ENCODE data around the gene VAMP2.

GRCh38 chr17:8148560-8148959 is 14.2 kb downstream of the VAMP2 start:
- TF ChIP-seq CTCF (conservative IDR thresholded peaks at IDR 0.05 in 1 of 2, IDR thresholded peaks at IDR 0.05 in 1 of 2; ENCODE audit: extremely low read depth in 1 of 2, insufficient read depth in 1 of 2, low read depth in 1 of 2, low read length in 2 of 2): no peak
- no peak for TF ChIP-seq EZH2 (IDR thresholded peaks at IDR 0.05; ENCODE audit: borderline replicate concordance, low read length)

All from mammary epithelial cell (primary cell).